HFF-Myc (cell line): ENCODE measurements around the gene SLC25A23.
A peak's percentile ranks its signal among the peaks of the same experiment; 100 is the strongest.

Experiments
- DNase-seq: peaks from one replicate; pipeline ENCODE4 v3.0.0-alpha.2; 2011; ENCODE audit warnings: low read depth; ENCODE audit errors: extremely low read depth
- H3K4me3 ChIP-seq: replicated peaks from 2 replicates; pipeline ENCODE4 v1.5.1; 2011; ENCODE audit warnings: low read depth, mild to moderate bottlenecking, control low read depth, low read length
- TF ChIP-seq, protein P1 (sequence below): IDR thresholded peaks from 2 replicates; pipeline ENCODE4 v1.5.1; 2012; ENCODE audit warnings: mild to moderate bottlenecking, low read depth, low read length, control low read depth; ENCODE audit errors: missing control alignments

The SLC25A23 gene

DNA sequence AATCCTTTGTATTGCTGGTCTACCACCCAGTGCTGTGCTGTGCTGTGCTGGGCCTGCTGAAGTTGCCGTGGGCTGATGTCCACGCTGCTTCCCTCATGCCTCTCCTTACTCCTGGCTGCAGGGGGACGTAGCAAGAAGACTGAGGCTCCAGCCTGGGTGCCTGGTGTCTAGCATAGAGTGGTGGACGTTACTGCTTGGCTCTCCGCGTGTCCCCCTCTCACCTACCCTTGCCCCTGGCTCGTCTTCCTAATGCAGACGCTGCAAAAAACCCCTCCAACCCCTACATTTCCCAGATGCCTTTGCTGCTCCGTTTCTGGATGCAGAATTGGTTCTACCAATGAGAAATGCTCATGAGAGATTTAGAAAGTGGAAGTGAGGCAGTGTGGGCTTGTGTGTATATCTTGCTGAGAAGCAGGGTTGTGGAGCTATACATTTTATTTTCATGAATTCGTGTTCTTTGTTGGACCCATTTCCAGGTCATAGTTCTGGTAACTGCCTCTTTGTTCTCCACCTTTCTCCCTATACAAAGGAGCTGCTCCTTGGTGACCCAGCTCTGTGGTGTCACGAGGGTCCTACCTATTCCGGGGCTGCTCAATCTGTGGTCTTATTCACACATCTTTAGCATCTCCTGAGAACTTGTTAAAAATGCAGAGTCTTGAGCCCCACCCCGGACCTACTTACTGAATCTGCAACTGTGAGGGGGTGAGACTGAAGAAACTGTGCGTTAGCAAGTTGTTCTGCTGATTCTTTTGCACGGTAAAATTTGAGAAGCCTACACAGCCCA lies 29.9 kb upstream of the SLC25A23 start:
- H3K4me3 ChIP-seq: no peak overlapping the region
- DNase-seq: no peak
- TF ChIP-seq, protein P1, sequence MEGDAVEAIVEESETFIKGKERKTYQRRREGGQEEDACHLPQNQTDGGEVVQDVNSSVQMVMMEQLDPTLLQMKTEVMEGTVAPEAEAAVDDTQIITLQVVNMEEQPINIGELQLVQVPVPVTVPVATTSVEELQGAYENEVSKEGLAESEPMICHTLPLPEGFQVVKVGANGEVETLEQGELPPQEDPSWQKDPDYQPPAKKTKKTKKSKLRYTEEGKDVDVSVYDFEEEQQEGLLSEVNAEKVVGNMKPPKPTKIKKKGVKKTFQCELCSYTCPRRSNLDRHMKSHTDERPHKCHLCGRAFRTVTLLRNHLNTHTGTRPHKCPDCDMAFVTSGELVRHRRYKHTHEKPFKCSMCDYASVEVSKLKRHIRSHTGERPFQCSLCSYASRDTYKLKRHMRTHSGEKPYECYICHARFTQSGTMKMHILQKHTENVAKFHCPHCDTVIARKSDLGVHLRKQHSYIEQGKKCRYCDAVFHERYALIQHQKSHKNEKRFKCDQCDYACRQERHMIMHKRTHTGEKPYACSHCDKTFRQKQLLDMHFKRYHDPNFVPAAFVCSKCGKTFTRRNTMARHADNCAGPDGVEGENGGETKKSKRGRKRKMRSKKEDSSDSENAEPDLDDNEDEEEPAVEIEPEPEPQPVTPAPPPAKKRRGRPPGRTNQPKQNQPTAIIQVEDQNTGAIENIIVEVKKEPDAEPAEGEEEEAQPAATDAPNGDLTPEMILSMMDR: no peak

DNA sequence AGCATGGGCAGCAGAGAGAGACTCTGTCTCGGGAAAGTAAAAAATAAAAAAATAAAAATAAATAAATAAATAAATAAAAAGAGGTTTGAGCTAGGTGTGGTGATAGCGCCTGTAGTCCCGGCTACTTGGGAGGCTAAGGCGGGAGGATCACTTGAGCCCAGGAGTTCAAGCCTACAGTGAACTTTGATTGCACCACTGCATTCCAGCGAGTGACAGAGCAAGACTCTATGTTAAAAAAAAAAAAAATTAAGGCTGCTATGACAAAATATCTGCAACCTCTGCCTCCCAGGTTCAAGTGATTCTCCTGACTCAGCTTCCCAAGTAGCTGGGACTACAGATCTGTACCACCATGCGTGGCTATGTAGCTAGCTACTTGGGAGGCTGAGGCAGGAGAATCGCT lies 25.2 kb upstream of the SLC25A23 start:
- no peak for DNase-seq
- TF ChIP-seq, protein P1: no peak

DNA sequence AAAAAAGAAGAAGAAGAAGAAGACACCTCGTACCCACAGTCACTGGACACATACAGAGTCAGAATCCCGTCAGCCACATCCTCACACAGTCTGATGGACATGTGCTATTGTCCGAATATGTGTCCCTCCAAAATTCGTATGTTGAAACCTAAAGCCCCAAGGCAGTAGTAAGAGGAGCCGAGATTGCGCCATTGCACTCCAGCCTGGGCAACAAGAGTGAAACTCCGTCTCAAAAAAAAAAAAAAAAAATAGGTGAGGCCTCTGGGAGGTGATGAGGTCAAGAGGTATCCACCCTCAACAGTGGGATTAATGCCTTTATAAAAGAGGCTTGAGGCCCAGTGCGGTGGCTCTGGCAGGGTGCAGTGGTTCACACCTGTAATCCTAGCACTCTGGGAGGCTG lies 24.6 kb upstream of the SLC25A23 start:
- DNase-seq: no peak
- TF ChIP-seq, protein P1: no peak
- H3K4me3 ChIP-seq: no peak overlapping the region

More for the DNA sequence above, 25.2 kb upstream of the SLC25A23 start:
- no peak overlapping the region for H3K4me3 ChIP-seq

DNA sequence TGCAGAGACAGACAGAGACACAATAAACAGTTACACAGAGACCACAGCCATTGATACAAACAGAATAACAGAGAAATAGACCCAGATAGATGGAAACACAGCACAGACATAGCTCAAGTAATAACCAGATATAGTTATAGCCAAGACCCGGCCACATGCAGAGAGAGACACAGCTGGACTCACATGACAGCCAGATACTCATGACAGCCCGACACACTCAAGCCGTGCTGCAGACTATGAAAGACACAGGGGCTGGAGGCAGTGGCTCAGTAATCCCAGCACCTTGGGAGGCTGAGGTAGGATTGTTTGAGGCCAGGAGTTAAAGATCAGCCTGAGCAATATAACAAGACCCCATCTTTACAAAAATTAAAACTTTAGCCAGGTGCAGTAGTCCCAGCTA lies 23.6 kb upstream of the SLC25A23 start:
- DNase-seq: no peak
- TF ChIP-seq, protein P1: no peak
- no peak overlapping the region for H3K4me3 ChIP-seq

- H3K4me3 ChIP-seq: no peak overlapping the region
- TF ChIP-seq, protein P1: no peak
- DNase-seq: no peak
Observed at GRCh38 chr19:6482343-6482686, 22.7 kb upstream of the SLC25A23 start.

GRCh38 chr19:6481541-6482342 lies 22.1 kb upstream of the SLC25A23 start, which contains the start of gene DENND1C:
TSS of gene DENND1C (minus strand) at chr19:6481787. CDS start at chr19:6481695, 92 bp downstream.
- DNase-seq: no peak
- TF ChIP-seq, protein P1: peak; percentile 67
- no peak within 1 kb of the TSS for H3K4me3 ChIP-seq
